Panc1 (cell line): Measurements from ENCODE around the gene KMT2C.
"Not testable (repeated sequence)": the region's sequence is repeated elsewhere in the genome, so short reads cannot be mapped to it uniquely, and the experiment has no call there.

Experiments used
- CTCF ChIP-seq: fragments of 450-650 bp; IDR thresholded peaks from 2 replicates; pipeline ENCODE4 v1.5.1; 2017; ENCODE audit warnings: mild to moderate bottlenecking
- POLR2AphosphoS5 ChIP-seq: IDR thresholded peaks from 2 replicates; pipeline ENCODE4 v1.6.1; 2012; ENCODE audit warnings: mild to moderate bottlenecking, low read depth, low read length, moderate library complexity
- SIN3A ChIP-seq: IDR thresholded peaks from 2 replicates; pipeline ENCODE4 v1.6.1; 2012; ENCODE audit warnings: low read depth, mild to moderate bottlenecking, low read length, moderate library complexity, borderline replicate concordance; ENCODE audit not compliant: insufficient read depth

DNA sequence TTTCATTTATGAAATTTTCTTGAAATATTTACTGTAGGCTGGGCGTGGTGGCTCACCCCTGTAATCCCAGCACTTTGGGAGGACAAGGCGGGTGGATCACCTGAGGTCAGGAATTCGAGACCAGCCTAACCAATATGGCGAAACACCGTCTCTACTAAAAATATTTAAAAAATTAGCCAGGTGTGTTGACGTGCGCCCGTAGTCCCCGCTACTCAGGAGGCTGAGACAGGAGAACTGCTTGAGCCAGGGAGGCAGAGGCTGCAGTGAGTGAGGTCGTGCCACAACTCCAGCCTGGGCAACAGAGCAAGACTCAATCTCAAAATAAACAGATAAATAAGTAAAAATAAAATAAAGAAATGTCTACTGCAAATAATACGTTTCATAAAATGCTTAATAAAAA is 192.3 kb downstream of the KMT2C start:
- not testable (repeated sequence) for TF ChIP-seq CTCF, POLR2AphosphoS5, SIN3A
